Transverse colon (tissue), 3 donors: ENCODE data around the gene SMOC1.

ENCODE experiments used
- EP300 ChIP-seq: sonication (generic); formaldehyde crosslinking; IDR thresholded peaks from one replicate; pipeline ENCODE4 v1.6.1; 2017; ENCODE audit warnings: antibody characterized with exemption, low read depth
- POLR2A ChIP-seq: fragments of 450-650 bp; IDR thresholded peaks from one replicate; pipeline ENCODE4 v1.6.1; 2016; ENCODE audit warnings: antibody characterized with exemption, mild to moderate bottlenecking, moderate library complexity
- TF ChIP-seq, protein P1 (sequence below), 5 experiments: fragments of 200-600 bp in 3 of 5; fragments of 450-650 bp in 2 of 5; sonication (generic) in 3 of 5; IDR thresholded peaks; 1 replicate in 2 of 5; 2 replicates in 3 of 5; pipeline ENCODE4 v1.5.1; 2016 to 2017; ENCODE audit warnings: antibody characterized with exemption in 5 of 5, inconsistent platforms in 3 of 5, mild to moderate bottlenecking in 2 of 5, moderate library complexity in 1 of 5

DNA sequence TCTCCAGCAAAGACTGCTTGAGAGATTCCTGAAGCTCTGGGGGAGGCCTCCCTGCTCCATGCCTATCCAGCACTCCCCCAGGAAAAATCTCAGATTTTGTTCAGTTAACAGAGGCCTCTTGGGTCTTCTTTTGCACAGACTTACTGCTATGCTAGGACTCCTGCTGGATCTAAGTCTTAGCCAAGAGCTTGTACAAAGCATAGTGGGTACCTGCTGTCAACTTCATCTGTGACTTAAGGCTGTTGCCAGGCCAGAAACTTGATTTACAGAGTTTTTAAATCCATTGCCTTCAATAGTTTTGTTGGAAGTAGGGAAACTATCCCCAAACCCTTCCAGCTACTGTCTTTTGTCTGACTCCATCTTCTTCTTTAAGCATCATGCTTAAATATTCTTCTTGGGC, 140.5 kb downstream of the SMOC1 start:
- TF ChIP-seq, protein P1, sequence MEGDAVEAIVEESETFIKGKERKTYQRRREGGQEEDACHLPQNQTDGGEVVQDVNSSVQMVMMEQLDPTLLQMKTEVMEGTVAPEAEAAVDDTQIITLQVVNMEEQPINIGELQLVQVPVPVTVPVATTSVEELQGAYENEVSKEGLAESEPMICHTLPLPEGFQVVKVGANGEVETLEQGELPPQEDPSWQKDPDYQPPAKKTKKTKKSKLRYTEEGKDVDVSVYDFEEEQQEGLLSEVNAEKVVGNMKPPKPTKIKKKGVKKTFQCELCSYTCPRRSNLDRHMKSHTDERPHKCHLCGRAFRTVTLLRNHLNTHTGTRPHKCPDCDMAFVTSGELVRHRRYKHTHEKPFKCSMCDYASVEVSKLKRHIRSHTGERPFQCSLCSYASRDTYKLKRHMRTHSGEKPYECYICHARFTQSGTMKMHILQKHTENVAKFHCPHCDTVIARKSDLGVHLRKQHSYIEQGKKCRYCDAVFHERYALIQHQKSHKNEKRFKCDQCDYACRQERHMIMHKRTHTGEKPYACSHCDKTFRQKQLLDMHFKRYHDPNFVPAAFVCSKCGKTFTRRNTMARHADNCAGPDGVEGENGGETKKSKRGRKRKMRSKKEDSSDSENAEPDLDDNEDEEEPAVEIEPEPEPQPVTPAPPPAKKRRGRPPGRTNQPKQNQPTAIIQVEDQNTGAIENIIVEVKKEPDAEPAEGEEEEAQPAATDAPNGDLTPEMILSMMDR (IDR thresholded peaks at IDR 0.05): no peak
- TF ChIP-seq EP300 (no peak), POLR2A (no peak)
